Stimulated activated CD8-positive, alpha-beta memory T cell treated with anti-CD3 and anti-CD28 coated beads, Interleukin-7, amount 100 ng/mL, for 1 hour (primary cell): ENCODE data around the gene CARS1.

ENCODE experiments used
- DNase-seq, 2 donors: peaks; one replicate each; pipeline ENCODE4 v3.0.0-alpha.2; 2020; ENCODE audit warnings: low read depth in 2 of 2

Gene CARS1

GRCh38 chr11:3057069-3057963 is at the start of gene CARS1:
Gene CARS1, minus strand, starts transcription at chr11:3057423. Its CDS starts 56 bp downstream, at chr11:3057367.
- peak; percentile 86 to 87 for DNase-seq

GRCh38 chr11:3105791-3106735 is 48.8 kb upstream of the CARS1 start:
- no peak for DNase-seq

GRCh38 chr11:3104961-3105790 is 48.0 kb upstream of the CARS1 start:
- no peak for DNase-seq

- no peak for DNase-seq
Observed at GRCh38 chr11:3104051-3104714, 47.0 kb upstream of the CARS1 start.

- DNase-seq, result no peak
Observed at GRCh38 chr11:3103076-3103475, 45.9 kb upstream of the CARS1 start.

GRCh38 chr11:3102641-3102921 is 45.4 kb upstream of the CARS1 start:
- DNase-seq, result no peak

- no peak for DNase-seq
Observed at GRCh38 chr11:3101921-3102640, 44.9 kb upstream of the CARS1 start.

GRCh38 chr11:3099178-3099577 is 42.0 kb upstream of the CARS1 start:
- no peak for DNase-seq

GRCh38 chr11:3096909-3097530 is 39.8 kb upstream of the CARS1 start:
- DNase-seq, result no peak

- no peak for DNase-seq
Observed at GRCh38 chr11:3095712-3096361, 38.6 kb upstream of the CARS1 start.

GRCh38 chr11:3094223-3094824 is 37.1 kb upstream of the CARS1 start:
- DNase-seq, result no peak

- DNase-seq, result no peak
Observed at GRCh38 chr11:3093281-3094191, 36.3 kb upstream of the CARS1 start.

- DNase-seq, result no peak
Observed at GRCh38 chr11:3092603-3093141, 35.4 kb upstream of the CARS1 start.

GRCh38 chr11:3091846-3092602 is 34.8 kb upstream of the CARS1 start:
- DNase-seq, result peak; percentile 54 to 55

GRCh38 chr11:3091081-3091845 is 34.0 kb upstream of the CARS1 start:
- no peak for DNase-seq
